Uterus (tissue), 4 donors: ENCODE measurements around the gene ARHGEF28. TPM values are rescaled to one million over a fixed set of nuclear protein-coding genes. Genes with fewer than 3 reads are reported as not detected.

ENCODE experiments used
- DNase-seq, 2 donors: peaks; one replicate each; pipeline ENCODE4 v3.0.0-alpha.2; 2019 to 2020
- H3K27ac ChIP-seq, 2 donors: fragments of 200-600 bp; sonication (generic); 1 replicate in 1 of 2; 2 replicates in 1 of 2; pipeline ENCODE4 v1.5.1; 2016 to 2018
- H3K27me3 ChIP-seq, 2 donors: fragments of 200-600 bp; sonication (generic); one replicate each; pipeline ENCODE4 v1.5.1; 2018 to 2019; ENCODE audit warnings: control low read depth in 1 of 2
- H3K36me3 ChIP-seq, 2 donors: fragments of 200-600 bp; sonication (generic); one replicate each; pipeline ENCODE4 v1.5.1; 2019; ENCODE audit warnings: control low read depth in 1 of 2
- H3K4me1 ChIP-seq, 2 donors: fragments of 200-600 bp; sonication (generic); one replicate each; pipeline ENCODE4 v1.5.1; 2018 to 2019; ENCODE audit warnings: control low read depth in 1 of 2
- H3K4me3 ChIP-seq, 2 donors: fragments of 200-600 bp; sonication (generic); 1 replicate in 1 of 2; 2 replicates in 1 of 2; pipeline ENCODE4 v1.5.1; 2018 to 2019; ENCODE audit warnings: mild to moderate bottlenecking in 1 of 2
- H3K9me3 ChIP-seq, 2 donors: fragments of 200-600 bp; sonication (generic); one replicate each; pipeline ENCODE4 v1.5.1; 2019; ENCODE audit warnings: control low read depth in 1 of 2
- POLR2A ChIP-seq, 2 donors: fragments of 450-650 bp; IDR thresholded peaks; one replicate each; pipeline ENCODE4 v1.6.1; 2016; ENCODE audit warnings: antibody characterized with exemption in 2 of 2, mild to moderate bottlenecking in 1 of 2, moderate library complexity in 1 of 2
- intact Hi-C: fragments of 100-400 bp; cut with DNase I; formaldehyde crosslinking; loops from one replicate; pipeline ENCODE4 v1.15.1; 2023; ENCODE audit warnings: low total_unique reads
- total RNA-seq, 4 donors: library from RNA; depleted of rRNA in 3 of 4; stranded (reverse); fragments of >200 nt in 3 of 4; gene quantifications; one replicate each; pipeline versions ENCODE4 v1.1.0 to v1.2.4, GENCODE V29; 2014 to 2023
- TF ChIP-seq, protein P1 (sequence below), 4 experiments: fragments of 200-600 bp in 2 of 4; fragments of 450-650 bp in 2 of 4; sonication (generic) in 2 of 4; IDR thresholded peaks; one replicate each; pipeline ENCODE4 v1.5.1; 2016 to 2019; ENCODE audit warnings: antibody characterized with exemption in 4 of 4, mild to moderate bottlenecking in 2 of 4, moderate library complexity in 1 of 4
- donor health status: DM: yes; HTN: yes; CAD: no.

The ARHGEF28 gene
- total RNA-seq, 4 donors from 2014 or later: 11.9 to 23.2 (median 19.3) TPM

DNA sequence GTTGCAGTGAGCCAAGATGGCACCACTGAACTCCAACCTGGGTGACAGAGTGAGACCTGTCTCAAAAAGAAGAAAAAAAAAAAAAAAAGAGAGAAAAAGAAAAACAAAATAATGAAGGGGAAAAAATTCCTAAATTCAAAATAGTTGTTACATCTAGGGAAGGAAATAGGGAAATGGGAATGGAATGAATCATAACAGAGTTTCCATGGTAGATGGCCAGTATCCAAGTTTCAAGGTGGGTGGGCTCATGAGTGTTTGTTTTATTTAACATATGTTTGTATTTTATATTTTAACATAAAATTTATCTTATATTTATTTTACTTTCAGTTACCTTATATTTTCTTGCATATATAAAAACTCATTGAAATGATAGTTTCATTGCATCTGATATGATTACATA, 215.6 kb downstream of the ARHGEF28 start:
- TF ChIP-seq POLR2A (IDR thresholded peaks at IDR 0.05): no peak
- TF ChIP-seq, protein P1, sequence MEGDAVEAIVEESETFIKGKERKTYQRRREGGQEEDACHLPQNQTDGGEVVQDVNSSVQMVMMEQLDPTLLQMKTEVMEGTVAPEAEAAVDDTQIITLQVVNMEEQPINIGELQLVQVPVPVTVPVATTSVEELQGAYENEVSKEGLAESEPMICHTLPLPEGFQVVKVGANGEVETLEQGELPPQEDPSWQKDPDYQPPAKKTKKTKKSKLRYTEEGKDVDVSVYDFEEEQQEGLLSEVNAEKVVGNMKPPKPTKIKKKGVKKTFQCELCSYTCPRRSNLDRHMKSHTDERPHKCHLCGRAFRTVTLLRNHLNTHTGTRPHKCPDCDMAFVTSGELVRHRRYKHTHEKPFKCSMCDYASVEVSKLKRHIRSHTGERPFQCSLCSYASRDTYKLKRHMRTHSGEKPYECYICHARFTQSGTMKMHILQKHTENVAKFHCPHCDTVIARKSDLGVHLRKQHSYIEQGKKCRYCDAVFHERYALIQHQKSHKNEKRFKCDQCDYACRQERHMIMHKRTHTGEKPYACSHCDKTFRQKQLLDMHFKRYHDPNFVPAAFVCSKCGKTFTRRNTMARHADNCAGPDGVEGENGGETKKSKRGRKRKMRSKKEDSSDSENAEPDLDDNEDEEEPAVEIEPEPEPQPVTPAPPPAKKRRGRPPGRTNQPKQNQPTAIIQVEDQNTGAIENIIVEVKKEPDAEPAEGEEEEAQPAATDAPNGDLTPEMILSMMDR (IDR thresholded peaks at IDR 0.05): no peak
- intact Hi-C loops: no loop called here
- H3K4me3 ChIP-seq: no peak overlapping the region
- H3K9me3 ChIP-seq: no peaks in the 10 kb centered on the region
- no peaks in the 10 kb centered on the region for H3K27me3 ChIP-seq
- no peaks in the 10 kb centered on the region for H3K4me1 ChIP-seq
- H3K36me3 ChIP-seq: no peaks in the 10 kb centered on the region
- DNase-seq: no peak
- no peak overlapping the region for H3K27ac ChIP-seq

DNA sequence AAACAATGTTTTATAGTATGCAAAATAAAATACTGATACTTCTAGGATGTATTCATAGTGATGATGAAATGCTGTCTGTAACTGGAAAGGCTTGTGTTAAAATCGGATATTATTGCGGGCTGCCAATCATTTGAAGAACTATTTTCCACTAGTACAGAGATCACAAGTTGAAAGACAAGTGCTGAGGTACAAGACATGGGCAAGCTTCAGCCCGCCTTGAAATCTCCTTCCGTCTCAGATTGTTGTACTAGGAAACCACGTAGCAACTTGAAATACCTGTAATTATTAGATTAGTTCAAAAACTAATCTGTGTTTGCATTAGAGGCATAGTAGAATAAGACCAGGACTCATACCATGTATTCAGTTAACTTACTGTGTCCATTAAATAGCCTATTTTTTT, 218.2 kb downstream of the ARHGEF28 start:
- no peak for TF ChIP-seq POLR2A (IDR thresholded peaks at IDR 0.05)
- TF ChIP-seq, protein P1 (IDR thresholded peaks at IDR 0.05): no peak
- Histone ChIP-seq H3K9me3 (no peaks in the 10 kb centered on the region), H3K36me3 (no peaks in the 10 kb centered on the region), H3K27ac (no peak overlapping the region), H3K27me3 (no peaks in the 10 kb centered on the region), H3K4me3 (no peak overlapping the region), H3K4me1 (no peaks in the 10 kb centered on the region)
- intact Hi-C loops: no loop called here
- DNase-seq: no peak

DNA sequence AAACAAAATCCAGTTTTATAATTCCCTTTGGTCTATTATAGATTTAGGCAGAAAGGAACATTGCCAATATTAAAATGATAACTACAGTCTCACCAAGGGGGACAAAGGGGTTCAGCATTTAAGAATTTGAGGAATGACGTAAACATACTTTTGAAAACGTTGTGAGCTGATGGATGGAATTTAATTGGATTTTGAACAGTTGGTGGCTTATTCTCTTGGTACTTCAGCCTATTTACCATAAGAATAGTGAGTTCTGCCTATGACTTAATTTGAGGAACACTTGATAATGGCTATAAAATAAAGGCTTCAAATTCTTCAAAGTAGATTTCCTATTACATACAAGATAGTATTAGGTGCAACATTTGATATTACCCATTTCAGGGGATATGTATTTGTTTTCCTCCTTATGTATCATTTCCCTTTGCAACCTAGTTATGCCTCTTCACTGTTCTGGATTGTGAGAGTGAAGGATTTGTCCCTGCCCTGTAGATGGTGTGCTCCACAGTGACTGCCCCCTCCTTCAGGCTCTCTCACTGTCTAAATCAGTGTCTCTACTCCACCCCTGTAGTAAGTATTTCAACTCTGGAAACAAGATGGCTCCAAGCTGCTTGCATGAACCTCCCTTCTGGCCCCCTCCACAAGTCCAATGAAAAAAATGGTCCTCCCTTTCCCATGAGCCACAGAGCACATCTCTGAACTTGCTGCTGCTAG, 225.6 kb downstream of the ARHGEF28 start:
- no peaks in the 10 kb centered on the region for H3K36me3 ChIP-seq
- no peaks in the 10 kb centered on the region for H3K27me3 ChIP-seq
- H3K4me1 ChIP-seq: no peaks in the 10 kb centered on the region
- intact Hi-C loops: no loop called here
- no peak overlapping the region for H3K27ac ChIP-seq
- no peak for DNase-seq
- no peaks in the 10 kb centered on the region for H3K9me3 ChIP-seq
- no peak overlapping the region for H3K4me3 ChIP-seq
- TF ChIP-seq, protein P1 (IDR thresholded peaks at IDR 0.05): no peak
- TF ChIP-seq POLR2A (IDR thresholded peaks at IDR 0.05): no peak

DNA sequence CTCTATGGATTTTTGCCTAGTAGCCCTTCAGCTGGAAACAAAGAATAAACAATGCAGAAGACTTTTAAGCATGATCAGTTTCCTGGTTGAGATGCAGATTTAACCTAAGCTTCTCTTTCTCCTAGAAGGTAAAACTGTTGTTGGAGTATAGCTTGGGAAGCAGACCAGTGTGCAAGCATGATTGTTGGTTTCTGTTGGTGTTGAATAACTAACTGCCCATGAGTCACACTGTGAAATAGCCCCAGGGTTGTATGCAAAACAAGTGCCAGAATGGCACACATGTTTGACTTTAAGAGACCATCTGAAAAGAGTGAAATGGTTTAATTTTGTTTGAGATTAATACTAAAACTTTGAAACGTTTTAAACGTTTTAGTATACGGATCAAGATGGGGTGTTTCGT, 227.1 kb downstream of the ARHGEF28 start:
- H3K4me1 ChIP-seq: peaks cover 0 to 5% of the 10 kb centered on the region in 2 donors
- intact Hi-C loops: no loop called here
- no peaks in the 10 kb centered on the region for H3K27me3 ChIP-seq
- H3K27ac ChIP-seq: no peak overlapping the region
- DNase-seq: no peak
- TF ChIP-seq POLR2A (IDR thresholded peaks at IDR 0.05): no peak
- TF ChIP-seq, protein P1 (IDR thresholded peaks at IDR 0.05): no peak
- H3K36me3 ChIP-seq: no peaks in the 10 kb centered on the region
- H3K9me3 ChIP-seq: no peaks in the 10 kb centered on the region
- H3K4me3 ChIP-seq: no peak overlapping the region

DNA sequence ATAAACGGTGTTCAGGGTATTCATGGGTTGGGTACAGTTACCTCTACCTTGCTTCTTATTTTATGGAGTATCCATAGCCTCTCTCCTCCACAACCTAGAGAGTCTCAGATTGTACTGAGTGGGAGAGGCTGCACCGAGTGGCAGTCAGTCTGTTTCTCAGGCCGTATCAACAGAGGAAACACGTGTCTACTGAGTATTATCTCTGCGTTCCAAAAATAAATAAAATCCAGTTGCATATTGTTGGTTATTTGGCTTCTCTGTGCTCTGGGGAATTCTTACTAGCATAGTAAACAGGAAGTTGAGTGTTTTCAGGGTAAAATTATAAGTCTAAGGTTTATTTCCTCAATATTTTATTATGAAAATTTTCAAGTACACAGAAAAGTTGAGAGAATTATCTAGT, 231.0 kb downstream of the ARHGEF28 start:
- Histone ChIP-seq H3K4me3 (no peak overlapping the region), H3K36me3 (no peaks in the 10 kb centered on the region), H3K4me1 (peaks cover 0 to 5% of the 10 kb centered on the region in 2 donors), H3K27me3 (no peaks in the 10 kb centered on the region), H3K27ac (peak overlapping the region in 1 of 2 donors; percentile 52), H3K9me3 (no peaks in the 10 kb centered on the region)
- TF ChIP-seq, protein P1 (IDR thresholded peaks at IDR 0.05): no peak
- no peak for TF ChIP-seq POLR2A (IDR thresholded peaks at IDR 0.05)
- intact Hi-C loops: no loop called here
- DNase-seq: no peak
